Fibroblast of lung (primary cell): ENCODE results near the gene KCNJ4. TPM values are rescaled to one million over a fixed set of nuclear protein-coding genes. Genes with fewer than 3 reads are reported as not detected.

ENCODE experiments used
- DNase-seq, 2 donors: peaks; one replicate each; pipeline versions ENCODE4 v3.0.0 to v3.0.0-alpha.2; 2010; ENCODE audit warnings: low read depth in 2 of 2
- H2AFZ ChIP-seq: 2 replicates; pipeline ENCODE4 v1.5.1; 2012; ENCODE audit warnings: low read length, control low read depth, inconsistent platforms
- H3K27ac ChIP-seq: 2 replicates; pipeline ENCODE4 v1.5.1; 2011; ENCODE audit warnings: low read length, control low read depth; ENCODE audit not compliant: insufficient read depth
- H3K27me3 ChIP-seq: 2 replicates; pipeline ENCODE4 v1.5.1; 2011; ENCODE audit warnings: mild to moderate bottlenecking, low read length; ENCODE audit not compliant: control insufficient read depth, insufficient read depth
- H3K36me3 ChIP-seq: 2 replicates; pipeline ENCODE4 v1.5.1; 2011; ENCODE audit warnings: low read length; ENCODE audit not compliant: control insufficient read depth, insufficient read depth
- H3K4me1 ChIP-seq: 2 replicates; pipeline ENCODE4 v1.5.1; 2011; ENCODE audit warnings: low read length; ENCODE audit not compliant: control insufficient read depth, insufficient read depth; ENCODE audit errors: extremely low read depth
- H3K4me2 ChIP-seq: 2 replicates; pipeline ENCODE4 v1.5.1; 2011; ENCODE audit warnings: low read length, control low read depth; ENCODE audit not compliant: insufficient read depth; ENCODE audit errors: extremely low read depth
- H3K4me3 ChIP-seq, 4 experiments: fragments of 200-600 bp in 1 of 4; sonication (generic) in 1 of 4; replicated peaks in 1 of 4; 2 replicates each; pipeline ENCODE4 v1.5.1; 2011 to 2016; ENCODE audit warnings: low read length in 4 of 4, low read depth in 3 of 4, mild to moderate bottlenecking in 3 of 4, control low read depth in 2 of 4, inconsistent platforms in 1 of 4, mixed read lengths in 1 of 4; ENCODE audit not compliant: insufficient read depth in 1 of 4; ENCODE audit errors: control extremely low read depth in 1 of 4
- H3K79me2 ChIP-seq: 2 replicates; pipeline ENCODE4 v1.5.1; 2012; ENCODE audit warnings: mild to moderate bottlenecking, low read length, inconsistent platforms; ENCODE audit not compliant: control insufficient read depth, insufficient read depth
- H3K9ac ChIP-seq: 2 replicates; pipeline ENCODE4 v1.5.1; 2011; ENCODE audit warnings: mild to moderate bottlenecking, low read length, control low read depth; ENCODE audit not compliant: insufficient read depth
- H3K9me3 ChIP-seq: 2 replicates; pipeline ENCODE4 v1.5.1; 2012; ENCODE audit warnings: low read depth, low read length; ENCODE audit not compliant: control insufficient read depth, insufficient read depth
- H4K20me1 ChIP-seq: 2 replicates; pipeline ENCODE4 v1.5.1; 2011; ENCODE audit warnings: low read length; ENCODE audit not compliant: control insufficient read depth, insufficient read depth; ENCODE audit errors: extremely low read depth
- EZH2 ChIP-seq: IDR thresholded peaks from 2 replicates; pipeline ENCODE4 v1.5.1; 2012; ENCODE audit warnings: low read length, control low read depth, mild to moderate bottlenecking; ENCODE audit errors: missing control alignments
- polyA plus RNA-seq, 2 donors: library from polyadenylated mRNA; depleted of rRNA in 1 of 2; stranded (reverse) in 1 of 2; unstranded in 1 of 2; fragments of >200 nt; gene quantifications; 2 replicates each; pipeline ENCODE4 v1.2.1, GENCODE V29; 2011 to 2012; ENCODE audit warnings: missing spikeins in 1 of 2
- total RNA-seq: library from RNA; depleted of rRNA; stranded (reverse); fragments of >200 nt; gene quantifications from 2 replicates; pipeline ENCODE4 v1.2.1, GENCODE V29; 2014
- TF ChIP-seq, protein P1 (sequence below), 2 donors: IDR thresholded peaks in 1 of 2; conservative IDR thresholded peaks in 1 of 2; 1 replicate in 1 of 2; 2 replicates in 1 of 2; pipeline ENCODE4 v1.5.1; 2011 to 2012; ENCODE audit warnings: low read length in 2 of 2, control low read depth in 1 of 2, inconsistent platforms in 1 of 2, low read depth in 1 of 2, mild to moderate bottlenecking in 1 of 2

The KCNJ4 gene
- total and polyA plus RNA-seq, 2 donors (not counting 1 experiment from before 2014, with no cell fraction given) = not detected

DNA sequence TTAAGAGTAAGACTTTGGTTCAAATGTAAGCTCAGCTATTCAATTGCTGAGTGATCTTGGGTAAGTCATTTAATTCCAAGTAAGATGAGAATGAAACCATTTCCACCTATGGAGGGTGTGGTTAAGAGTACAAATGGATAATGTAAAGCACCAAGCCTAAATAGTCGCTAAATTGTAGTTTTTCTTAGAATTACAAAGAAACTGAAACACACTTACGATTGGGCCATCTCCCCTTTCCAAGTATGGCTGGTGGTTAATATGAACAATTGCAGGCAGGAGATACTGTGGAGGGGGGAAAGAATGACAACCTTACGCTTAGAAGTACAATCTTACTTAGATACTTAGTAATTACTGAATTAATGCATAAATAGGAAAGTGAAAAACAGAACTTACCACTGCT is 42.9 kb upstream of the KCNJ4 start:
- H3K4me3 ChIP-seq = no peak overlapping the region
- no peak overlapping the region for H3K27ac ChIP-seq
- peaks cover 11% of the 10 kb centered on the region for H3K4me1 ChIP-seq
- no peaks in the 10 kb centered on the region for H3K27me3 ChIP-seq
- no peak overlapping the region for H3K9ac ChIP-seq
- no peaks in the 10 kb centered on the region for H3K9me3 ChIP-seq
- peaks cover 35% of the 10 kb centered on the region for H3K36me3 ChIP-seq
- no peak overlapping the region for H3K4me2 ChIP-seq
- no peak for DNase-seq
- H3K79me2 ChIP-seq = peaks cover 72% of the 10 kb centered on the region
- H4K20me1 ChIP-seq = peaks cover 4% of the 10 kb centered on the region
- no peak overlapping the region for H2AFZ ChIP-seq
- TF ChIP-seq, protein P1, sequence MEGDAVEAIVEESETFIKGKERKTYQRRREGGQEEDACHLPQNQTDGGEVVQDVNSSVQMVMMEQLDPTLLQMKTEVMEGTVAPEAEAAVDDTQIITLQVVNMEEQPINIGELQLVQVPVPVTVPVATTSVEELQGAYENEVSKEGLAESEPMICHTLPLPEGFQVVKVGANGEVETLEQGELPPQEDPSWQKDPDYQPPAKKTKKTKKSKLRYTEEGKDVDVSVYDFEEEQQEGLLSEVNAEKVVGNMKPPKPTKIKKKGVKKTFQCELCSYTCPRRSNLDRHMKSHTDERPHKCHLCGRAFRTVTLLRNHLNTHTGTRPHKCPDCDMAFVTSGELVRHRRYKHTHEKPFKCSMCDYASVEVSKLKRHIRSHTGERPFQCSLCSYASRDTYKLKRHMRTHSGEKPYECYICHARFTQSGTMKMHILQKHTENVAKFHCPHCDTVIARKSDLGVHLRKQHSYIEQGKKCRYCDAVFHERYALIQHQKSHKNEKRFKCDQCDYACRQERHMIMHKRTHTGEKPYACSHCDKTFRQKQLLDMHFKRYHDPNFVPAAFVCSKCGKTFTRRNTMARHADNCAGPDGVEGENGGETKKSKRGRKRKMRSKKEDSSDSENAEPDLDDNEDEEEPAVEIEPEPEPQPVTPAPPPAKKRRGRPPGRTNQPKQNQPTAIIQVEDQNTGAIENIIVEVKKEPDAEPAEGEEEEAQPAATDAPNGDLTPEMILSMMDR (conservative IDR thresholded peaks at IDR 0.05 in 1 of 2, IDR thresholded peaks at IDR 0.05 in 1 of 2; ENCODE audit: low read depth in 1 of 2, low read length in 2 of 2) = no peak
- no peak for TF ChIP-seq EZH2

- no peaks in the 10 kb centered on the region for H3K9me3 ChIP-seq
- TF ChIP-seq, protein P1 (conservative IDR thresholded peaks at IDR 0.05 in 1 of 2, IDR thresholded peaks at IDR 0.05 in 1 of 2; ENCODE audit: low read depth in 1 of 2, low read length in 2 of 2) = no peak
- no peak for TF ChIP-seq EZH2
- H3K79me2 ChIP-seq = peaks cover 52% of the 10 kb centered on the region
- no peak overlapping the region for H3K4me2 ChIP-seq
- no peak for DNase-seq
- H4K20me1 ChIP-seq = no peaks in the 10 kb centered on the region
- H2AFZ ChIP-seq = no peak overlapping the region
- no peak overlapping the region for H3K4me3 ChIP-seq
- peaks cover 25% of the 10 kb centered on the region for H3K4me1 ChIP-seq
- peaks cover 38% of the 10 kb centered on the region for H3K36me3 ChIP-seq
- no peaks in the 10 kb centered on the region for H3K27me3 ChIP-seq
- H3K27ac ChIP-seq = no peak overlapping the region
- no peak overlapping the region for H3K9ac ChIP-seq
Measured at GRCh38 chr22:38494939-38495338, 39.9 kb upstream of the KCNJ4 start.

- H3K4me3 ChIP-seq = no peak overlapping the region
- H3K9ac ChIP-seq = no peak overlapping the region
- H3K27ac ChIP-seq = no peak overlapping the region
- TF ChIP-seq, protein P1 (conservative IDR thresholded peaks at IDR 0.05 in 1 of 2, IDR thresholded peaks at IDR 0.05 in 1 of 2; ENCODE audit: low read depth in 1 of 2, low read length in 2 of 2) = no peak
- TF ChIP-seq EZH2 = no peak
- H2AFZ ChIP-seq = no peak overlapping the region
- H3K9me3 ChIP-seq = no peaks in the 10 kb centered on the region
- no peaks in the 10 kb centered on the region for H4K20me1 ChIP-seq
- peak in 1 of 2 donors; percentile 90 for DNase-seq
- H3K27me3 ChIP-seq = no peaks in the 10 kb centered on the region
- H3K4me1 ChIP-seq = peaks cover 25% of the 10 kb centered on the region
- H3K79me2 ChIP-seq = peaks cover 52% of the 10 kb centered on the region
- no peak overlapping the region for H3K4me2 ChIP-seq
- H3K36me3 ChIP-seq = peaks cover 38% of the 10 kb centered on the region
Measured at GRCh38 chr22:38494498-38494897, 39.5 kb upstream of the KCNJ4 start.
